ENCODE results near the gene ARL15. TPM values are rescaled to one million over a fixed set of nuclear protein-coding genes. Genes with fewer than 3 reads are reported as not detected.

ARL15 gene
- 5.1 and 18.5 TPM in 2 replicates for polyA plus RNA-seq

GRCh38 chr5:54310433-54311175 lies at the start of gene ARL15:
TSS of gene ARL15 (minus strand) at chr5:54310573.

Other genes with a start within 250 kb of the ARL15 start
- gene HSPB3, start 145.1 kb upstream of the ARL15 start, polyA plus RNA-seq: 2.3 and 9.2 TPM in 2 replicates
- 3.8 and 5.8 TPM in 2 replicates for gene SNX18, start 207.2 kb upstream of the ARL15 start, polyA plus RNA-seq

Data from Purkinje cell (primary cell).